DMS153 treated with DMSO at 0.1 percent for 48 hours (cell line): ENCODE data around the gene PXDN.
"Not testable (repeated sequence)": the region's sequence is repeated elsewhere in the genome, so short reads cannot be mapped to it uniquely, and the experiment has no call there.

Source experiments
- DNase-seq: peaks from one replicate; lab custom pipeline; 2025; ENCODE audit not compliant: unreplicated experiment; lab: John Stamatoyannopoulos, UW

Gene PXDN

GRCh38 chr2:1688161-1688560 is 56.2 kb downstream of the PXDN start:
- DNase-seq: no peak

GRCh38 chr2:1687254-1687653 is 57.1 kb downstream of the PXDN start:
- no peak for DNase-seq

GRCh38 chr2:1686784-1687105 is 57.6 kb downstream of the PXDN start:
- DNase-seq: no peak

GRCh38 chr2:1685957-1686783 is 58.1 kb downstream of the PXDN start:
- DNase-seq: no peak

- no peak for DNase-seq
Observed at GRCh38 chr2:1685078-1685956, 59.0 kb downstream of the PXDN start.

GRCh38 chr2:1683297-1683696 is 61.0 kb downstream of the PXDN start:
- no peak for DNase-seq

- DNase-seq: no peak
Observed at GRCh38 chr2:1682181-1682440, 62.2 kb downstream of the PXDN start.

GRCh38 chr2:1681323-1682180 is 62.8 kb downstream of the PXDN start:
- no peak for DNase-seq

- DNase-seq: no peak
Observed at GRCh38 chr2:1681017-1681318, 63.3 kb downstream of the PXDN start.

- no peak for DNase-seq
Observed at GRCh38 chr2:1680222-1681016, 63.9 kb downstream of the PXDN start.

GRCh38 chr2:1679488-1680039 is 64.8 kb downstream of the PXDN start:
- not testable (repeated sequence) for DNase-seq

- not testable (repeated sequence) for DNase-seq
Observed at GRCh38 chr2:1679065-1679464, 65.2 kb downstream of the PXDN start.

GRCh38 chr2:1678609-1679008 is 65.7 kb downstream of the PXDN start:
- no peak for DNase-seq

- DNase-seq: no peak
Observed at GRCh38 chr2:1677821-1678165, 66.5 kb downstream of the PXDN start.

- no peak for DNase-seq
Observed at GRCh38 chr2:1676913-1677820, 67.1 kb downstream of the PXDN start.

- DNase-seq: no peak
Observed at GRCh38 chr2:1676091-1676912, 68.0 kb downstream of the PXDN start.

GRCh38 chr2:1675633-1676032 is 68.7 kb downstream of the PXDN start:
- DNase-seq: no peak

- DNase-seq: no peak
Observed at GRCh38 chr2:1674766-1675397, 69.4 kb downstream of the PXDN start.
